Progenitor cell of endocrine pancreas (in vitro differentiated cells): ENCODE results near the gene TP53. TPM values are rescaled to one million over a fixed set of nuclear protein-coding genes. Genes with fewer than 3 reads are reported as not detected.

Experiments
- DNase-seq: peaks from one replicate; pipeline ENCODE4 v3.0.0; 2021; ENCODE audit warnings: low spot score; ENCODE audit not compliant: unreplicated experiment
- H3K27ac Mint-ChIP-seq: 2 replicates; pipeline ENCODE4 v1.8.0; 2021; ENCODE audit warnings: mild to moderate bottlenecking, moderate library complexity, mixed read lengths
- H3K27me3 Mint-ChIP-seq: 2 replicates; pipeline ENCODE4 v1.8.0; 2021; ENCODE audit warnings: mixed read lengths
- H3K36me3 Mint-ChIP-seq: 2 replicates; pipeline ENCODE4 v1.8.0; 2022; ENCODE audit warnings: mixed read lengths; ENCODE audit not compliant: insufficient read depth
- H3K4me1 Mint-ChIP-seq: 2 replicates; pipeline ENCODE4 v1.8.0; 2021; ENCODE audit warnings: low read depth, mixed read lengths
- H3K4me3 Mint-ChIP-seq: 2 replicates; pipeline ENCODE4 v1.8.0; 2021; ENCODE audit warnings: low read depth, mild to moderate bottlenecking, moderate library complexity, mixed read lengths
- H3K9me3 Mint-ChIP-seq: 2 replicates; pipeline ENCODE4 v1.8.0; 2021; ENCODE audit warnings: low read depth, mixed read lengths
- CTCF ChIP-seq: fragments of 200-600 bp; sonication (generic); IDR thresholded peaks from one replicate; pipeline ENCODE4 v1.5.0; 2021; ENCODE audit warnings: antibody characterized with exemption, mild to moderate bottlenecking; ENCODE audit not compliant: unreplicated experiment
- total RNA-seq: library from RNA; stranded (reverse); gene quantifications from 2 replicates; pipeline ENCODE4 v1.2.1, GENCODE V29; 2021

The TP53 gene
- total RNA-seq, 1 donor from 2014 or later = 121 TPM

GRCh38 chr17:7634384-7634783, 52.9 kb downstream of the TP53 start:
- no peaks in the 10 kb centered on the region for H3K27me3 Mint-ChIP-seq
- H3K9me3 Mint-ChIP-seq = no peaks in the 10 kb centered on the region
- peaks cover 13% of the 10 kb centered on the region for H3K4me1 Mint-ChIP-seq
- peak; percentile 45 for DNase-seq
- no peak overlapping the region for H3K4me3 Mint-ChIP-seq
- peak; percentile 62 for TF ChIP-seq CTCF
- no peaks in the 10 kb centered on the region for H3K36me3 Mint-ChIP-seq
- H3K27ac Mint-ChIP-seq = no peak overlapping the region

DNA sequence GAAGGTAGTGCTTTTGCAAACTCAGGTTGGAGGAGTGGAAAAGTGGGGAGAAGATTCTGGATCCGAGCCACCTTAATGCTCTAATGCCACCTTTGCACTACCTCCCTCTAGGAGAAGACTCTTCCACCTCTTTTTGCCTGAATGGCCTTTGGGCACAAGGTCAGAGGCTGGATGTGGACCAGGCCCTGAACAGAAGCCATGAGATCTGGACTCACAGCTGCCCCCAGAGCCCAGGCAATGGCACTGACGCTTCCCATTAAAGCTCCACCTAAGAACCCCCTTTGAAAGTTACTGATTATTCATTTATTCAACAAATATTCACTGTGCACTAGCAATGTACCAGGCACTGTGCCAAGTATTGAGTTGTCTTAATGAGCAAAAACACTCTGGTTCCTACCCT, 54.2 kb downstream of the TP53 start:
- Mint-ChIP-seq H3K9me3 (no peaks in the 10 kb centered on the region), H3K36me3 (no peaks in the 10 kb centered on the region), H3K4me1 (peaks cover 13% of the 10 kb centered on the region), H3K27me3 (no peaks in the 10 kb centered on the region), H3K4me3 (no peak overlapping the region), H3K27ac (no peak overlapping the region)
- no peak for DNase-seq
- no peak for TF ChIP-seq CTCF

- no peak overlapping the region for H3K27ac Mint-ChIP-seq
- H3K9me3 Mint-ChIP-seq = no peaks in the 10 kb centered on the region
- H3K4me1 Mint-ChIP-seq = peaks cover 13% of the 10 kb centered on the region
- no peaks in the 10 kb centered on the region for H3K27me3 Mint-ChIP-seq
- DNase-seq = no peak
- H3K4me3 Mint-ChIP-seq = no peak overlapping the region
- no peaks in the 10 kb centered on the region for H3K36me3 Mint-ChIP-seq
- peak; percentile 48 for TF ChIP-seq CTCF
Observed at GRCh38 chr17:7632492-7632894, 54.8 kb downstream of the TP53 start.

DNA sequence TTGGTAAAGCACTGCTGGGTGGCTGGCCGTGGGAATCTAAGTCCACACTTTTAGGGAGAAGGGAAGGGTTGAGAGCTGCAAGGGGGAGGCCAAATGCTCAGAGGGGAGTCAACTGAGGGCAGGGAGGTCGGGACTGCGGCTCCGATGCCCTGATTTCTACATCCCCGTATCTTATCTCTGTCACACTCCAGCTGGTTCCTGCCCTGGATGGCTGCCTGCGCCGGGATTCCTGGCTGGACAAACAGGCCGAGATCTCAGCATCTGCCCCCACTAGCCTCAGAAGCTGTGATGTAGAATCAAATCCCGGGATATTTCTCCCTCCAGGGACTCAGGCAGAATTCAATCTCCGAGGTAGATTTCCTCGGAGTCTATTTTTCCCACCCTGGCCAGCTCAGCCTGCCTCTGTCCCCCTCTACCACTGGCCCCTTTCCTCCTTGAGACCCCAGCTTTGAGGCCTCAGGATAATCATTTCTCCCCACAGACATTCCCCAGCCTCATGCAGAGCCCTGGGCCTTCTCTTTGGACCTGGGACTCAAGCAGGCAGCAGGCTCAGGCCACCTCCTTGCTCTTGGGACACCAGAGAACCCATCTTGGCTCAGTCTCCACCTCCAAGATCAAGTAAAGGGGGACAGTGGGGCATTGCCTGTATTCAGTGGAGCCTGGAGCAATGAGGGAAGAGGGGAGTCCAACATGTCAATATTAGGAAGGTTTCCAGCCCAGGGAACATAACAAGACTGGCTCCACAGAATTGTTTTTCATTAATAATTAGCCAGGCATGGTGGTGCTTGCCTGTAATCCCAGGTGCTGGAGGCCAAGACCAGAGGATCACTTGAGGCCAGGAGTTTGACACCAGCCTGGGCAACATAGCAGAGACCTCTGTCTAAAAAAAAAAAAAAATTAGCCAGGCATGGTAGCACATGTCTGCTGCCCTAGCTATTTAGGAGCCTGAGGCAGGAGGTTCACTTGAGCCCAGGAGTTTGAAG, 55.6 kb downstream of the TP53 start:
- no peak overlapping the region for H3K4me3 Mint-ChIP-seq
- H3K27me3 Mint-ChIP-seq = no peaks in the 10 kb centered on the region
- H3K4me1 Mint-ChIP-seq = peaks cover 16% of the 10 kb centered on the region
- no peaks in the 10 kb centered on the region for H3K9me3 Mint-ChIP-seq
- peak overlapping the region; percentile 20 for H3K27ac Mint-ChIP-seq
- DNase-seq = no peak
- H3K36me3 Mint-ChIP-seq = no peaks in the 10 kb centered on the region
- TF ChIP-seq CTCF = no peak

- Mint-ChIP-seq H3K36me3 (peaks cover 3% of the 10 kb centered on the region), H3K4me3 (no peak within 1 kb of the TSS), H3K27ac (peak within 1 kb of the TSS; percentile 83), H3K27me3 (no peaks in the 10 kb centered on the region), H3K4me1 (peaks cover 20% of the 10 kb centered on the region), H3K9me3 (no peaks in the 10 kb centered on the region)
- no peak for TF ChIP-seq CTCF
- DNase-seq = no peak
Observed at GRCh38 chr17:7629939-7630571, 57.2 kb downstream of the TP53 start, which contains the start of gene SHBG. Gene SHBG, plus strand, starts transcription at chr17:7630135. Its CDS starts 38 bp downstream, at chr17:7630173.
